AG04450 (cell line): ENCODE measurements around the gene ZNF398. TPM values are rescaled to one million over a fixed set of nuclear protein-coding genes. Genes with fewer than 3 reads are reported as not detected.

Experiments used
- CTCF ChIA-PET: fragments of 300-600, 350-600 bp; formaldehyde crosslinking; extraction: SDS; loops from one replicate; lab custom pipeline; 2022; ENCODE audit warnings: antibody characterized with exemption, inconsistent platforms; lab: Charles Lee
- POLR2A ChIA-PET: fragments of 350-600 bp; formaldehyde crosslinking; extraction: SDS; loops from one replicate; lab custom pipeline; 2021; ENCODE audit warnings: antibody characterized with exemption, inconsistent platforms; lab: Yijun Ruan, JAX
- DNase-seq: peaks from one replicate; pipeline ENCODE4 v3.0.0-alpha.2; 2011; ENCODE audit warnings: low read depth, low spot score
- H3K27ac ChIP-seq: one replicate; pipeline ENCODE4 v1.5.1; 2012; ENCODE audit warnings: low read depth, low read length, control low read depth
- H3K27me3 ChIP-seq: one replicate; pipeline ENCODE4 v1.6.0; 2012; ENCODE audit warnings: low read length; ENCODE audit not compliant: control insufficient read depth, insufficient read depth
- H3K4me3 ChIP-seq: 2 replicates; pipeline ENCODE4 v1.5.1; 2011; ENCODE audit warnings: mild to moderate bottlenecking, low read depth, low read length, control low read depth
- H3K9me3 ChIP-seq: 2 replicates; pipeline ENCODE4 v1.5.1; 2012; ENCODE audit warnings: low read length; ENCODE audit not compliant: control insufficient read depth, insufficient read depth
- polyA plus RNA-seq: library from polyadenylated mRNA; depleted of rRNA; stranded (reverse); fragments of >200 nt; gene quantifications from 2 replicates; pipeline ENCODE4 v1.2.3, GENCODE V29; 2011
- TF ChIP-seq, protein P1 (sequence below): IDR thresholded peaks from 2 replicates; pipeline ENCODE4 v1.5.1; 2011; ENCODE audit warnings: low read depth, low read length, control low read depth, inconsistent platforms

Gene ZNF398
- polyA plus RNA-seq, 1 experiment, result 6.6 TPM

- CTCF ChIA-PET, result interaction anchor here (1.1 kb wide), 1 partner anchor 13 kb away, joined by 5 read pairs; the partner anchor contains the start of gene ZNF786
- Histone ChIP-seq H3K9me3 (no peaks in the 10 kb centered on the region; the same call in 1 of the 2 replicates), H3K27ac (no peak overlapping the region), H3K27me3 (no peaks in the 10 kb centered on the region), H3K4me3 (no peak overlapping the region)
- no peak for DNase-seq
- POLR2A ChIA-PET, result no interaction called here
- TF ChIP-seq, protein P1, sequence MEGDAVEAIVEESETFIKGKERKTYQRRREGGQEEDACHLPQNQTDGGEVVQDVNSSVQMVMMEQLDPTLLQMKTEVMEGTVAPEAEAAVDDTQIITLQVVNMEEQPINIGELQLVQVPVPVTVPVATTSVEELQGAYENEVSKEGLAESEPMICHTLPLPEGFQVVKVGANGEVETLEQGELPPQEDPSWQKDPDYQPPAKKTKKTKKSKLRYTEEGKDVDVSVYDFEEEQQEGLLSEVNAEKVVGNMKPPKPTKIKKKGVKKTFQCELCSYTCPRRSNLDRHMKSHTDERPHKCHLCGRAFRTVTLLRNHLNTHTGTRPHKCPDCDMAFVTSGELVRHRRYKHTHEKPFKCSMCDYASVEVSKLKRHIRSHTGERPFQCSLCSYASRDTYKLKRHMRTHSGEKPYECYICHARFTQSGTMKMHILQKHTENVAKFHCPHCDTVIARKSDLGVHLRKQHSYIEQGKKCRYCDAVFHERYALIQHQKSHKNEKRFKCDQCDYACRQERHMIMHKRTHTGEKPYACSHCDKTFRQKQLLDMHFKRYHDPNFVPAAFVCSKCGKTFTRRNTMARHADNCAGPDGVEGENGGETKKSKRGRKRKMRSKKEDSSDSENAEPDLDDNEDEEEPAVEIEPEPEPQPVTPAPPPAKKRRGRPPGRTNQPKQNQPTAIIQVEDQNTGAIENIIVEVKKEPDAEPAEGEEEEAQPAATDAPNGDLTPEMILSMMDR, result no peak
These were observed 43.0 kb upstream of the ZNF398 start for GRCh38 chr7:149104214-149104613.

DNA sequence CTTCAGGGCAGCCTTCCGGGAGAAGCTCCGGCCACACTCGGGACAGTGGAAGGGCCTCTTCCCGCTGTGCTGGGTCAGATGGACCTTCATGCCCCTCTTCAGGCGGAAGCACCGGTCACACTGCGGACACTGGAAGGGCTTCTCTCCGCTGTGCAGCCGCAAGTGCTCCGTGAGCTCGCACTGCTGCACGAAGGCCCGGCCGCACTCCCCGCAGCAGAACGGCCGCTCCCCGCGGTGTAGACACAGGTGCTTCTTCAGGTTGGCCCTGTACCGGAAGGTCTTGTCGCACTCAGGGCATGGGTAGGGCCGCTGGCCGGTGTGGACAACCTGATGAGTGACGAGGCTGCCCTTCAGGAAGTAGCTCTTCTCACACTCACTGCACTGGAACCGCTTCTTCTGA lies 42.5 kb upstream of the ZNF398 start:
- H3K27ac ChIP-seq, result no peak overlapping the region
- no peaks in the 10 kb centered on the region for H3K27me3 ChIP-seq
- POLR2A ChIA-PET, result no interaction called here
- CTCF ChIA-PET, result interaction anchor here (0.9 kb wide), 1 partner anchor 22 kb away, joined by 3 read pairs; no protein-coding TSS in a partner anchor
- TF ChIP-seq, protein P1, result no peak
- DNase-seq, result no peak
- H3K9me3 ChIP-seq, result no peaks in the 10 kb centered on the region; the same call in 1 of the 2 replicates
- no peak overlapping the region for H3K4me3 ChIP-seq

DNA sequence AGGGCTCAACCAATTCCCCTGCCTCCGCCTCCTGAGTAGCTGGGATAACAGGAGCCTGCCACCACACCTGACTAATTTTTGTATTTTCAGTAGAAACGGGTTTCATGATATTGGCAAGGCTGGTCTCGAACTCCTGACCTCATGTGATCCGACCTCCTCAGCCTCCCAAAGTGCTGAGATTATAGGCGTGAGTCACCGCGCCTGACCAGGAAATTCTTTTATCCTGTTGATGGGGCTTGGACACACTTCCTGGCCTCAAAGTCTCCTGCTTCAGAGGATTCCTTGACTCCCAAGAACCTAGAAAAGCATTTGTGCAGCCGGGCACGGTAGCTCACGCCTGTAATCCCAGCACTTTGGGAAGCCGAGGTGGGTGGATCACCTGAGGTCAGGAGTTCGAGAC lies 37.3 kb upstream of the ZNF398 start:
- no peak overlapping the region for H3K4me3 ChIP-seq
- no peak overlapping the region for H3K27ac ChIP-seq
- CTCF ChIA-PET, result no interaction called here
- TF ChIP-seq, protein P1, result no peak
- POLR2A ChIA-PET, result no interaction called here
- H3K27me3 ChIP-seq, result no peaks in the 10 kb centered on the region
- DNase-seq, result no peak
- H3K9me3 ChIP-seq, result no peaks in the 10 kb centered on the region

DNA sequence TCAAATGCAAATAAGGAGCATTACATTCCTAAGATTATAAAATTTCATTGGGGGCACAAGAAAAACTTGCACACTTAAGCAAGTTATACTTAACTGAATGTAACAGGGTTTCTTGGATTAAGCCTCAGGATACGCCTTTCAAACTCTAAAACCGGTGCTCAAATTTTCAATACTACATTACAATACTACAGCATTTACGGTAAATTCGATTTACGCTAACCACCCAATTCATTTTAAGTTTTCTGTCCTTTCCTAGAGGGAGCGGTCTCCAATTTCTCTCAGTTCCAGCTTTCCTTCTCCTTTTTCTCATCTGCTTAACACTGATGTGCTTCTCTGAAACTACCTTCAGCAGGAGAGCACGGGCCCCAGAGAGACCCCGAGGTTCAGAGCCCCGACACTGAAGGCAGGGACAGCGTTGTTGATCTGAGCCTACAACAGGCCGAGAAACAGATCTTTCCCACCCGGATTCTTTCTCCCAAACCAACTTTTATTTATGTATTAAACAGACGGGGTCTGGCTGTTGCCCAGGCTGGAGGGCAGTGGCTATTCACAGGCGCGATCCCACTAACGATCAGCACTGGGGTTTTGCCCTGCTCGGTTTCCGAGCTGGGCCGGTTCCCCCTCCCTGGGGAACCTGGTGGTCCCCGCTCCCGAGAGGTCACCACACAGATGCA lies 21.9 kb upstream of the ZNF398 start:
- H3K27me3 ChIP-seq, result no peaks in the 10 kb centered on the region
- ChIA-PET CTCF (interaction anchor here (0.7 to 4.1 kb wide), 17 partner anchors 10 to 498 kb away, joined by 3 to 41 read pairs (median 6); partner anchors contain the start of genes ZNF398 and ZNF786), POLR2A (interaction anchor here (0.5 to 2.2 kb wide), 8 partner anchors 23 to 138 kb away, joined by 3 to 20 read pairs (median 4); partner anchors contain the start of genes ZNF282 and ZNF398)
- DNase-seq, result no peak
- TF ChIP-seq, protein P1, result no peak
- peak overlapping the region; percentile 91 for H3K4me3 ChIP-seq
- H3K27ac ChIP-seq, result peak overlapping the region; percentile 82
- no peaks in the 10 kb centered on the region; the same call in 1 of the 2 replicates for H3K9me3 ChIP-seq
